K562 (cell line): ENCODE data around the gene LMAN2. TPM values are rescaled to one million over a fixed set of nuclear protein-coding genes. Genes with fewer than 3 reads are reported as not detected.
A peak's percentile ranks its signal among the peaks of the same experiment; 100 is the strongest.

Source experiments
- CTCFL ChIP-seq: IDR thresholded peaks from 2 replicates; pipeline ENCODE4 v1.6.1; 2011; ENCODE audit warnings: borderline replicate concordance, low read depth, mild to moderate bottlenecking, moderate library complexity, low read length; ENCODE audit not compliant: insufficient read depth, poor library complexity, severe bottlenecking
- E2F1 ChIP-seq: sonication (generic); formaldehyde crosslinking; IDR thresholded peaks from 2 replicates; pipeline ENCODE4 v1.8.1; 2023; ENCODE audit warnings: mild to moderate bottlenecking, missing genetic modification reagents, moderate library complexity
- PYGO2 ChIP-seq: fragments of 450-650 bp; IDR thresholded peaks from 2 replicates; pipeline ENCODE4 v1.6.1; 2016; ENCODE audit warnings: mild to moderate bottlenecking, missing genetic modification characterization, moderate library complexity, missing compliant biosample characterization
- RBM14 ChIP-seq: fragments of 200-400 bp; formaldehyde crosslinking; IDR thresholded peaks from 2 replicates; pipeline ENCODE4 v1.6.1; 2018; ENCODE audit warnings: low read depth, mild to moderate bottlenecking, low read length, moderate library complexity, borderline replicate concordance; ENCODE audit not compliant: insufficient read depth
- REST ChIP-seq, 2 experiments: fragments of 450-650 bp; formaldehyde crosslinking in 1 of 2; IDR thresholded peaks; 2 replicates each; pipeline versions ENCODE4 v1.4.0 to v1.6.1; 2014 to 2020; ENCODE audit warnings: mild to moderate bottlenecking in 2 of 2, borderline replicate concordance in 1 of 2, low read depth in 1 of 2
- SAP30 ChIP-seq: fragments of 200-600 bp; sonication (generic); IDR thresholded peaks from 2 replicates; pipeline ENCODE4 v1.6.1; 2012; ENCODE audit warnings: borderline replicate concordance, low read depth, mild to moderate bottlenecking, moderate library complexity, low read length, control low read depth, inconsistent platforms; ENCODE audit not compliant: insufficient read depth, poor library complexity, severe bottlenecking
- SUPT5H ChIP-seq: fragments of 450-650 bp; IDR thresholded peaks from 2 replicates; pipeline ENCODE4 v1.6.1; 2016
- THAP7 ChIP-seq: fragments of 250-450 bp; sonication (Bioruptor Pico); IDR thresholded peaks from 2 replicates; pipeline ENCODE4 v1.5.0; 2021
- ZNF12 ChIP-seq: sonication (generic); formaldehyde crosslinking; IDR thresholded peaks from 2 replicates; pipeline ENCODE4 v1.4.0; 2020; ENCODE audit warnings: mild to moderate bottlenecking, missing genetic modification reagents
- ZNF174 ChIP-seq: fragments of 250-450 bp; sonication (Bioruptor Pico); IDR thresholded peaks from 2 replicates; pipeline ENCODE4 v1.4.0; 2020; ENCODE audit warnings: mild to moderate bottlenecking
- ZNF449 ChIP-seq: fragments of 250-450 bp; sonication (Bioruptor Pico); IDR thresholded peaks from 2 replicates; pipeline ENCODE4 v1.8.0; 2022; ENCODE audit warnings: moderate library complexity, mild to moderate bottlenecking, inconsistent platforms
- ZNF696 ChIP-seq: fragments of 250-450 bp; sonication (Bioruptor Pico); conservative IDR thresholded peaks from 2 replicates; pipeline ENCODE4 v1.4.0; 2020; ENCODE audit warnings: mild to moderate bottlenecking, moderate library complexity
- polyA plus RNA-seq, 8 experiments: library from polyadenylated mRNA; depleted of rRNA in 4 of 8; stranded (reverse) in 5 of 8; unstranded in 3 of 8; fragments of >200 nt; fragmentation: Nextera tagmentation in 2 of 8; fragmentation: Illumina TruSeq in 1 of 8; extraction: Ambion mirVana in 2 of 8; extraction: Trizol in 1 of 8; gene quantifications; 2 replicates each; pipeline versions ENCODE4 v1.2.1 to v1.2.3, GENCODE V29; 2011 to 2014; ENCODE audit warnings: inconsistent platforms in 1 of 8, missing spikeins in 1 of 8
- total RNA-seq, 7 experiments: library from RNA; depleted of rRNA in 6 of 7; stranded (reverse); fragments of >200 nt in 6 of 7; fragmentation: Illumina TruSeq in 2 of 7; extraction: Trizol in 2 of 7; gene quantifications; 2 replicates each; pipeline versions ENCODE4 v1.2.1 to v1.2.3, GENCODE V29; 2011 to 2021; ENCODE audit warnings: low replicate concordance in 1 of 7

LMAN2 gene
- total and polyA plus RNA-seq, 9 of the 15 experiments (the other 6 are each of a cell fraction or from before 2014, with no cell fraction given) = 2.7 to 254 (median 136) TPM

GRCh38 chr5:177300236-177300880 is 51.1 kb downstream of the LMAN2 start (continued):
- TF ChIP-seq ZNF12 (CRISPR knock-in tag) = peak; percentile 94
- TF ChIP-seq THAP7 (CRISPR knock-in tag) = no peak
- no peak for TF ChIP-seq ZNF696
- TF ChIP-seq ZNF449 (CRISPR knock-in tag) = no peak
- TF ChIP-seq REST (IDR thresholded peaks at IDR 0.05; ENCODE audit: borderline replicate concordance) = peak; percentile 4; the same call in 1 of the 2 replicates
- TF ChIP-seq REST (CRISPR knock-in tag; IDR thresholded peaks at IDR 0.05; ENCODE audit: low read depth) = no peak
- no peak for TF ChIP-seq SAP30
- no peak for TF ChIP-seq ZNF174
- TF ChIP-seq RBM14 = no peak
- peak; percentile 56 for TF ChIP-seq CTCFL
- no peak for TF ChIP-seq PYGO2 (tag)
- TF ChIP-seq E2F1 (CRISPR knock-in tag) = 0 out of 2 replicates have a peak, but pooled peaks have one; percentile 30
- 0 out of 2 replicates have a peak, but pooled peaks have one; percentile 15 for TF ChIP-seq SUPT5H
